Activated CD8-positive, alpha-beta memory T cell treated with anti-CD3 and anti-CD28 coated beads for 4 hours (primary cell): ENCODE data around the gene BBS9.
"Not testable (repeated sequence)": the region's sequence is repeated elsewhere in the genome, so short reads cannot be mapped to it uniquely, and the experiment has no call there.

ENCODE experiments used
- DNase-seq, 2 donors: peaks; one replicate each; pipeline ENCODE4 v3.0.0-alpha.2; 2020; ENCODE audit warnings: low read depth in 2 of 2

BBS9 gene

DNA sequence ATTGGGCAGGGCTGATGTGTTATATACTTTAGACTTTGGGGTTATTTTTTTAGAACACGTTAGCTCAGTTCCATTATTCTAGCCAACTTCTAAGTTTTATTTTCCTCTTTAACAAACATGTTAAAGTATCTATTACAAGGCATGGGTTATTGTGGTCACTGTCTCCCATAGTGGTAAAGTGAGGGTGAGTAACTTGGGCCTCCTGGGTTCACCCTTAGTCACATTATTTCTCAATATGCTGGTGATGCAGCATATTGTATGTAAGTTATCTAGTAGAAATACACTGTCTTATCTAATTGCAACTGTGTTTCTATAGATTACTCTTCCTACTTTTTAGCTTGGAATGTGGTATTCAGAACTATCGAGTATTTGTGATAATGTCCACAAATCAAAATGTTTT lies 65.9 kb downstream of the BBS9 start:
- DNase-seq, result no peak

- DNase-seq, result no peak
Measured at GRCh38 chr7:33196221-33196620, 66.9 kb downstream of the BBS9 start.

GRCh38 chr7:33200282-33200681 lies 70.9 kb downstream of the BBS9 start:
- no peak for DNase-seq

DNA sequence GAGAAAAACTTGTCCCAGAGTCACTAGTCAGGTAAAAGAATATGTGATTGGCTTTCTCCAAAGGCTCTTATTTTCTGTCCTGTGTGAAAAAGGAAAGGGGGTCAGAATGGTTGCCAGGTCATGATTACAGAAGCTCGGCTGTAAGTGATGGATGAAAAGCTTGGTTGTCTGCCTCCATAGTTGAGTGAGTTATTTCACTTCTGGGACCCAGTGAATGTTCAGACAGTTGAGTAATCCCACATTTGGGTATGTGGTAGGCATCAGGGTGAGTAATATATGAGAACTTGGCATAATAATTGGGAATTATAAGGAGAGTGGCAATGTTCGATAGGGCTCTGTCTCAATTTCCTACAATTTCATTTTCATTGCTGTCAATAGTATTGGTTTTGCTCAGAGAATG lies 72.5 kb downstream of the BBS9 start:
- no peak for DNase-seq

- DNase-seq, result no peak
Measured at GRCh38 chr7:33210958-33211357, 81.6 kb downstream of the BBS9 start.

DNA sequence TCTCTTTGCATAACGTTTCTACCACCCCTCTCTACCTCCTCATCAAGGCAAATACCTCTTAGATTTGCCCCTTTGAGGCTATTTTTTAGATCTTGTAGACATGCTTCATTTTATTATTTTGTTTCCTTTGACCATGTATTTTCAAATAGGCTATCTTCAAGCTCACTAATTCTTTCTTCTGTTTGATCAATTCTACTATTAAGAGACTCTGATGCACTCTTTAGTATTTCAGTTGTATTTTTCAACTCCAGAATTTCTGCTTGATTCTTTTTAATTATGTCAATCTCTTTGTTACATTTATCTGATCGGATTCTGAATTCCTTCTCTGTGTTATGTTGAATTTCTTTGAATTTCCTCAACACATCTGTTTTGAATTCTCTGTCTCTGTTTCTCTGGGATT lies 82.8 kb downstream of the BBS9 start:
- no peak for DNase-seq

DNA sequence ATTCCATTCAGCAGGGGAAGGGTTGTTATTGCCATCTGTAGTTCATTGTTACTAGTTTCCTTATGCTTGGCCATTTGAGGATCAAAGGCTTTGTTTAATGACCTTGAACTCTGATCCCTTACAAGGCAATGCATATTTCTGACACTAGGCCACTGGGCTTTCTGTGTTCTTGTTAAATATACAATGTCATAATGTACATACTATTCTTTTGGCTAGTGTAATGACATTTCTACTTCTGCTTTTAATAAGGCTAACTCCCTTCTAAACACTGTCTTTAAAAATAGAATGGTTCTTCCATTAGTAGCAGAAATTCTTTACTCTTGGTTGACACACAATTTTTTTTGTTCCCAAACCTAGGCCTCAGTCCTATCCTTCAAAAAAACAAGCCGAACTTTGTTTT lies 86.6 kb downstream of the BBS9 start:
- DNase-seq, result no peak

DNA sequence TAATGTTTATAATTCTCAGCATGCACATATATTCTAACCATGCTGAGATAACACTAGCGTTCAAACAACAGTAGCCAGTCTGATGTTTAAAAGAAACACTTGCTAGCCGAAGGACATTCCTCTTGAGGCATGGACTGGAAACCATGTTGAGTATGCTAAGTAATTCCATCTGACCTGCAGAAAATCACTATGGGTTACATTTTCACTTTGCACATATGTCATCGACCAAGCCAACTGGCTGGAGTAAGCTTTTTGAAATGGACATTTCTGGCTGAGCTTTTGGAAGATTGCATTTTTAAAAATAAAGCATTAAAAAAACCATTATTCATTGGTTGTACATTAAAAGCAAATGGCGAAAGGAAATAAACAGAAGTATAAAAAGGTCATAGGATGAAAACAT lies 88.2 kb downstream of the BBS9 start:
- no peak for DNase-seq

GRCh38 chr7:33218841-33219535 lies 89.6 kb downstream of the BBS9 start:
- DNase-seq, result not testable (repeated sequence)

DNA sequence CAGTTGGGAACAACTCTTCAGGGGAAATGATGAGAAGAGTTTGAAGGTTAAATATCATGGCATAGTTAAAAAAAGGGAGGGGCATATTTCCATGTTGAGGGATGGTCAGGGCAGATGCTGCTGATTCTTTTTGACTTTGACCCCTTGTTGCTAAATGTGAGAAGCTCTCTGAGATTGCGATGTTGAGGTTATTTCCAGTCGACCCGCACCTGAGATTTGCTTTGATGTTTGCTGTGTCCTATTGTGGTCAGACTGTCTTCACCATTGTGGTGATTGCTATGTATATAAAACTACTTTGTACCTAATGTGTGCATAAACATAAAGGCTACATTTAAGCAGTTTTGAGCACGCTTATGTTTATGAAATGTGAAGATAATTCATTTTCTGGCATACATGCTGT lies 90.9 kb downstream of the BBS9 start:
- no peak for DNase-seq

- DNase-seq, result no peak
Measured at GRCh38 chr7:33221390-33221789, 92.0 kb downstream of the BBS9 start.

DNA sequence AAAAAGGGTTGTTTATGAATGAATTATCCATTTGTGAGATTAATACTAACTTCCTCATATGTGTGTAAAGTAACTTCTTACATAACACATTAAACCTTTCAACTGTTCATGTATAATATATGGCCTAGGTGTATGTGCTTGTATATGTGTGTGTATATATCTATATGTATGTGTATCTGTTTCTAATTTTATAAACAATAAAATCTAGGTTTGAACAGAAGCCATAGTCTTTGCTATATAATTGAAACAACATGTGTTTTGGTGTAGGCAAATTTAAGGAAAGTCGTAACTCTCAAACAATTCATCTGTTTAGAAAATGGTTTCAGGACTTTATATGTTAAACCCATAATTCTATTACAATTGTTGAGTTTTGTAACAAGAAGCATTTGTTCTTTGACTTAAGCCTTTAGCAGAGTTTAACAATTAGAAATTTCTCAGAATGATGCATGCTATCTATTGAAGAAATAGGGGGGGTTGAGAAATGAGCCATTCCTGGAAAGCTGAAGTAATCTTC lies 103.3 kb downstream of the BBS9 start:
- DNase-seq, result no peak

DNA sequence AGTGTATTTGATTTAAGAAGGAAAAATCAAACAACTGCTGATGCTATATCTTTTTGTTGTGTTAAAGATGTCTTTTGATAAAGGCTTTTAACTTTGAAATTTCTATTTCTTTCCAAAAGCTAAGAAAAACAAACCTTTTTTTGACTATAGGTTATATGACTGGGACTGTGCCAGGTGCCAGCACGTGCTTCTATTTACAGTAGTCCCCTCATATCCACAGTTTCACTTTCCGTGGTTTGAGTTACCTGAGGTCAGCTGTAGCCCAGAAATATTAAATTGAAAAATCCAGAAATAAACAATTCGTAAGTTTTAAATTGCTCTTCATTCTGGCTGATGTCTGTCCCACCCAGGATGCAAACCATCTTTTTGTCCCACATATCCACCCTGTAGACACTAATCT lies 104.3 kb downstream of the BBS9 start:
- no peak for DNase-seq

- DNase-seq, result no peak
Measured at GRCh38 chr7:33237036-33237435, 107.7 kb downstream of the BBS9 start.

- DNase-seq, result no peak
Measured at GRCh38 chr7:33243319-33243881, 114.0 kb downstream of the BBS9 start.

DNA sequence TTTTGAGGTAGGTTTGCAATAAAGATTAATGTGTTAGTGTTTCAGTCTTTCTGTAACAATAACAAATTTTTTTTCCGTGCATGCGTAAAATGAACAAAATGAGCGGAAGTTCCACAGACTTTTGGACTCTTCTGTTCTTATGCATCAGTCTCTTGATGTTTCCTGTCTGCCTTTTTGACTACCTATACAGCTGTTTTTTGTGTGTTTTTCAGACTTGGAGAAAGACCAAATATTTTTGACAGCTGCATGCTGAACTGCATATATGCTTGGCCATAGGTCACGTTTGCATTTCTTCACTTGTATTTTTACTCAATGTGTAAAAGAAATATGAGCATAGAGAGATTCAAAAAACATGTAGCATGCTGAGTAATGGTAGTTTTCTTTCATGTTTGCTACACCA lies 119.3 kb downstream of the BBS9 start:
- DNase-seq, result no peak

DNA sequence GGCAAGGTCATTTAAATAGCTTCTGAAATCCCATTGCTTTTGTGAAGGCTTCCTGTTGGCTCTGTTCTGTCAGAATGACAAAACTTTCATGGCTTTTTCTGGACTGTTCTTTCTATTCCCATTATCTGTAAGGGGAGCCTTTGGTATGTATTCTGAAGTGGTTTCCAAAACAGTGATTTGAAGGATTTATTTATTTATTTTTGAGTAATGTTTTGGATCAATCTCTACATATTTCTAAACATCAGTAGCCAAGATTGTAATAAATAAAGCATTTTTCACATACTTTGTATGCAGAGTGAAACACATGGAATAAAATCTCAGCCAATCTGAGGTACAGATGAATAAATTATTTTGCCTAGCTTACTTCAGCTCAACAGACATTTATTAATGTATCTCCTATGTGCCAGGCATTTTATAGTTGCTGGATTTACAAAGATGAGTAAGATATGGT lies 121.1 kb downstream of the BBS9 start:
- DNase-seq, result no peak

GRCh38 chr7:33251301-33251700 lies 121.9 kb downstream of the BBS9 start:
- no peak for DNase-seq

- DNase-seq, result no peak
Measured at GRCh38 chr7:33258491-33258951, 129.2 kb downstream of the BBS9 start.

- DNase-seq, result no peak
Measured at GRCh38 chr7:33261585-33261984, 132.2 kb downstream of the BBS9 start.

GRCh38 chr7:33262476-33262875 lies 133.1 kb downstream of the BBS9 start:
- no peak for DNase-seq

DNA sequence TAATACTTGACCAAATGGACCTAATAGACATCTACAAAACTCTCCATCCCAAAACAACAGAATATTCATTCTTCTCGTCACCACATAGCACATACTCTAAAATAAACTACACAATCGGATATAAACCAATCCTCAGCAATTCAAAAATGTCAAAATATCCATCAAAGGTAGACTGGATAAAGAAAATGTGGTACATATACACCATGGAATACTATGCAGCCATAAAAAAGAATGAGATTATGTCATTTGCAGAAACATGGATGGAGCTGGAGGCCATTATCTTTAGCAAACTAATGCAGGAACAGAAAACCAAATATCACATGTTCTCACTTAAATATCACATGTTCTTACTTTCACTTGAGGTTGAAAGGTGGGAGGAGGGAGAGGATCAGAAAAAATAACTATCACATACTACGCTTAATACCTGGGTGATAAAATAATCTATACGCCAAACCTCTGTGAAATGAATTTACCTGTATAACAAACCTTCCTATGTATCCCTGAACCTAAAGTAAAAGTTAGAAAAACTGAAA lies 142.5 kb downstream of the BBS9 start:
- DNase-seq, result not testable (repeated sequence)

GRCh38 chr7:33273356-33273755 lies 144.0 kb downstream of the BBS9 start:
- no peak for DNase-seq
